Parathyroid adenoma (tissue), 2 donors: Measurements from ENCODE around the gene CD27.
"Not testable (repeated sequence)": the region's sequence is repeated elsewhere in the genome, so short reads cannot be mapped to it uniquely, and the experiment has no call there.

Experiments used
- H2AFZ ChIP-seq: fragments of 300-600 bp; sonication (generic); one replicate; pipeline ENCODE4 v1.7.0; 2017; ENCODE audit warnings: antibody characterized with exemption, mild to moderate bottlenecking
- H3K27ac ChIP-seq: fragments of 300-600 bp; sonication (generic); one replicate; pipeline ENCODE4 v1.7.0; 2017
- H3K27me3 ChIP-seq: fragments of 300-600 bp; sonication (generic); one replicate; pipeline ENCODE4 v1.7.0; 2017; ENCODE audit warnings: low read length; ENCODE audit not compliant: control insufficient read depth, insufficient read depth
- H3K36me3 ChIP-seq: fragments of 300-600 bp; sonication (generic); one replicate; pipeline ENCODE4 v1.7.0; 2017; ENCODE audit warnings: low read length; ENCODE audit not compliant: control insufficient read depth, insufficient read depth
- H3K4me1 ChIP-seq: fragments of 300-600 bp; sonication (generic); one replicate; pipeline ENCODE4 v1.7.0; 2017; ENCODE audit warnings: control low read depth
- H3K4me2 ChIP-seq: fragments of 300-600 bp; sonication (generic); one replicate; pipeline ENCODE4 v1.7.0; 2017; ENCODE audit warnings: low read length
- H3K4me3 ChIP-seq: fragments of 300-600 bp; sonication (generic); one replicate; pipeline ENCODE4 v1.7.0; 2017; ENCODE audit warnings: low read depth, low read length
- H3K79me2 ChIP-seq: fragments of 300-600 bp; sonication (generic); one replicate; pipeline ENCODE4 v1.7.0; 2017; ENCODE audit warnings: control low read depth
- H3K9ac ChIP-seq: fragments of 300-600 bp; sonication (generic); one replicate; pipeline ENCODE4 v1.7.0; 2017; ENCODE audit warnings: mild to moderate bottlenecking
- H3K9me3 ChIP-seq: fragments of 300-600 bp; sonication (generic); one replicate; pipeline ENCODE4 v1.7.0; 2017; ENCODE audit warnings: low read length; ENCODE audit not compliant: control insufficient read depth
- TF ChIP-seq, protein P1 (sequence below): fragments of 300-600 bp; sonication (generic); IDR thresholded peaks from one replicate; pipeline ENCODE4 v1.7.0; 2017; ENCODE audit warnings: antibody characterized with exemption, mild to moderate bottlenecking
- donor health status: primary hyperparathyroidism.

Gene CD27

DNA sequence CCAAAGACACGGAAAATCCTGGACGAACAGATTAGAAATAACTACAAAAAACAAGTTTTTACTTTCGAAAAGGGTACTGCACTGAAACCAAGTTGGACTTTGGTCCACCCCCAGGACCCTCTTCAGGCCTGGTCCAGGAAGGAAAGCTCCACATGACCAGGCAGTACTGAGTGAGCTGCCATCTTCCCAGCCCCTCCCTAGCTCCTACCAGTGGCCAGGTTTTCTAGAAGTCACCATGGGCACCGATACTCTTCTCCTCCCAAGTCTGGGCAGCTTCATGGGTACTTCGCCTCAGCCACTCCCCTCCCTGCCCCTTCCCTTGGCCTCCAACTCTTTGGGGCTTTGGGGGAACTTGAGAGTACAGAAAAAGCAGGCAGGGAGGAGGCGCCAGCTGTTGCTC is 19.1 kb downstream of the CD27 start:
- Histone ChIP-seq H3K27me3 (no peaks in the 10 kb centered on the region), H2AFZ (no peak overlapping the region), H3K9me3 (no peaks in the 10 kb centered on the region), H3K9ac (no peak overlapping the region), H3K4me3 (no peak overlapping the region), H3K27ac (no peak overlapping the region), H3K79me2 (no peaks in the 10 kb centered on the region), H3K4me1 (no peaks in the 10 kb centered on the region), H3K4me2 (no peak overlapping the region), H3K36me3 (no peaks in the 10 kb centered on the region)
- TF ChIP-seq, protein P1, sequence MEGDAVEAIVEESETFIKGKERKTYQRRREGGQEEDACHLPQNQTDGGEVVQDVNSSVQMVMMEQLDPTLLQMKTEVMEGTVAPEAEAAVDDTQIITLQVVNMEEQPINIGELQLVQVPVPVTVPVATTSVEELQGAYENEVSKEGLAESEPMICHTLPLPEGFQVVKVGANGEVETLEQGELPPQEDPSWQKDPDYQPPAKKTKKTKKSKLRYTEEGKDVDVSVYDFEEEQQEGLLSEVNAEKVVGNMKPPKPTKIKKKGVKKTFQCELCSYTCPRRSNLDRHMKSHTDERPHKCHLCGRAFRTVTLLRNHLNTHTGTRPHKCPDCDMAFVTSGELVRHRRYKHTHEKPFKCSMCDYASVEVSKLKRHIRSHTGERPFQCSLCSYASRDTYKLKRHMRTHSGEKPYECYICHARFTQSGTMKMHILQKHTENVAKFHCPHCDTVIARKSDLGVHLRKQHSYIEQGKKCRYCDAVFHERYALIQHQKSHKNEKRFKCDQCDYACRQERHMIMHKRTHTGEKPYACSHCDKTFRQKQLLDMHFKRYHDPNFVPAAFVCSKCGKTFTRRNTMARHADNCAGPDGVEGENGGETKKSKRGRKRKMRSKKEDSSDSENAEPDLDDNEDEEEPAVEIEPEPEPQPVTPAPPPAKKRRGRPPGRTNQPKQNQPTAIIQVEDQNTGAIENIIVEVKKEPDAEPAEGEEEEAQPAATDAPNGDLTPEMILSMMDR, result no peak

DNA sequence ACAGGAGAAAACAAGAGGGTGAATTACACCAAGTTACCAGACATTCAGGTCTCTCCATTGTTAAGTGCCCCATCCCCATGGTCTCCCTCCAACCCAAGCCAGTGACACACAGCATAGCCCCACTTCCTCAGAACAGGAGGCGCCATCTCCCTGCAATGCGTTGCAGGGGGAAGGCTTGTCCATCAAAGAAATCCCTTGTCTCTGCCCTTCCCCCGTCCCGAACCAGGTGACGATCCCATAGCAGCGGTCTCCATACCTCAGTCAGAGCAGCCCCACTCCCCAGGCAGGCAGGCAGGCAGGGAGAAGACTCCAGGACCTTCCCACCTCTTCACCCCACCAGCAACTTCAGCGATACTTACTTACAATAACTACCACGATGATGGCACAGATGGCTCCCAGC is 19.8 kb downstream of the CD27 start:
- no peaks in the 10 kb centered on the region for H3K9me3 ChIP-seq
- H3K27ac ChIP-seq, result no peak overlapping the region
- TF ChIP-seq, protein P1, result no peak
- no peaks in the 10 kb centered on the region for H3K79me2 ChIP-seq
- H3K4me3 ChIP-seq, result no peak overlapping the region
- H3K4me1 ChIP-seq, result peaks cover 6% of the 10 kb centered on the region
- H3K27me3 ChIP-seq, result no peaks in the 10 kb centered on the region
- no peak overlapping the region for H2AFZ ChIP-seq
- H3K9ac ChIP-seq, result no peak overlapping the region
- no peaks in the 10 kb centered on the region for H3K36me3 ChIP-seq
- no peak overlapping the region for H3K4me2 ChIP-seq

DNA sequence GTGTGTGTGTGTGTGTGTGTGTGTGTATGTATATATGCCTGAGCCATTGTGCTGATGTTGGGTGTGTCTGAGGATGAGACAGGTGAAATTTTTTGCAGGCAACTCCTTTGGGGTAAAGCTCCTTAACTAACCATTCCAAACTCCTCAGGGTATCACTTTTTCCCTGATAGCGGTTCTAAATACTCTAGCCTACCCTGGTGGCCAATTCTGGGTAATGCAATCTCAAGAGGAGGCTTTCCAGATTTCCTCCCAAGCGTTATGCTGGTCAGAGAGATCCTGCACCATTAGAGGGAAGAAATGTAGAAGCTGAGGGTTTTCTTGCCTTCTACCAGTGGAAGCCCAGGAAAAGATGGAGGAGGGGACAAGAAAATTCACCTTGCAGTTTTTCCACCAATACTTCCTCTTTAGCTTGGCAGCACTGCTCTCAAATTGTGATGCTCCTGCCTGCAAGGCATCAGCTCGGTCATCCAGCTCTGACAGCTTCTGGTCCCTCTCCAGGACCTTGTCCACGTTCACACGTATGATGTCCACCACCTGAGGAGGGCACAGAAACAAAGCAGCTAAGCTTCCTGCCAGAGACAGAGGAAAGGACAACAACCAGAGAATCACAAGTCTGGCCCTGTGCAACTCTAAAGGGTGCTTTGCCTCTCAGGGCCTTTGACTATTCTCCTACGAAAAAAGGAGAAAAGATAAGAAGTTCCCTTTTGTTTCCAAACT is 20.9 kb downstream of the CD27 start:
- no peak overlapping the region for H3K27ac ChIP-seq
- TF ChIP-seq, protein P1, result peak; percentile 95
- no peak overlapping the region for H3K4me2 ChIP-seq

DNA sequence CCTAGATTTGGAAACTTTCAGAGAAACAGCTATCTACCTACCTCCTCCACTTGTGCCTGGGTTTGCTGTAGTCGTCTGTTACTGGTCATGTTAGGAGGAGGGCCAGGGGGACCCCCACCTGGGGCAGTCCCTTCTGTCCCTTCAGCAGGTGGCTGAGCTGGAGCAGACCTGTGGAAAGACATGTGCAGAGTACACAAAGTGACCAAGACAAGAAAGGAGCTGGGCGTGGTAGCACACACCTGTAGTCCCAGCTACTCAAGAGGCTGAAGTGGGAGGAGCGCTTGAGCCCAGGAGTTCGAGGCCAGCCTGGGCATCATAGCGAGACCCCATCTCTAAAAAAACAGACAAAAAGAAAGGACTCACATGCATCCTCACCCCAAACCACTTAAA is 21.4 kb downstream of the CD27 start:
- no peaks in the 10 kb centered on the region for H3K27me3 ChIP-seq
- peaks cover 12% of the 10 kb centered on the region for H3K4me1 ChIP-seq
- H3K9ac ChIP-seq, result no peak overlapping the region
- H3K4me3 ChIP-seq, result no peak overlapping the region
- no peak overlapping the region for H3K27ac ChIP-seq
- no peaks in the 10 kb centered on the region for H3K9me3 ChIP-seq
- H3K79me2 ChIP-seq, result no peaks in the 10 kb centered on the region
- H3K4me2 ChIP-seq, result no peak overlapping the region
- H2AFZ ChIP-seq, result no peak overlapping the region
- H3K36me3 ChIP-seq, result no peaks in the 10 kb centered on the region
- TF ChIP-seq, protein P1, result no peak

More for the DNA sequence above, 20.9 kb downstream of the CD27 start:
- no peaks in the 10 kb centered on the region for H3K9me3 ChIP-seq
- no peak overlapping the region for H3K4me3 ChIP-seq
- no peak overlapping the region for H2AFZ ChIP-seq
- no peaks in the 10 kb centered on the region for H3K79me2 ChIP-seq
- no peaks in the 10 kb centered on the region for H3K27me3 ChIP-seq
- peaks cover 10% of the 10 kb centered on the region for H3K4me1 ChIP-seq
- no peak overlapping the region for H3K9ac ChIP-seq
- no peaks in the 10 kb centered on the region for H3K36me3 ChIP-seq

DNA sequence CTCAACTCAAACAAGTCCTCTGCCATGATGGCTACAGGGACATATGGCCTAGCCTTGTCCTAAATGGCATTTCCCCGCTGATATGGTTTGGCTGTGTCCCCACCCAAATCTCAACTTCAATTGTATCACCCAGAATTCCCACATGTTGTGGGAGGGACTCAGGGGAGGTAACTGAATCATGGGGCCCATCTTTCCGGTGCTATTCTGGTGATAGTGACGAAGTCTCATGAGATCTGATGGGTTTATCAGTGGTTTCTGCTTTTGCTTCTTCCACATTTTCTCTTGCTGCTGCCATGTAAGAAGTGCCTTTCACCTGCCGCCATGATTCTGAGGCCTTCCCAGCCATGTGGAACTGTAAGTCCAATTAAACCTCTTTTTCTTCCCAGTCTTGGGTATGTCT is 22.0 kb downstream of the CD27 start:
- not testable (repeated sequence) for H3K9ac ChIP-seq, H3K4me2 ChIP-seq, H3K36me3 ChIP-seq, H3K9me3 ChIP-seq, H3K4me3 ChIP-seq, H3K27me3 ChIP-seq, H3K79me2 ChIP-seq, H2AFZ ChIP-seq, H3K27ac ChIP-seq
- H3K4me1 ChIP-seq, result peaks cover 13% of the 10 kb centered on the region

DNA sequence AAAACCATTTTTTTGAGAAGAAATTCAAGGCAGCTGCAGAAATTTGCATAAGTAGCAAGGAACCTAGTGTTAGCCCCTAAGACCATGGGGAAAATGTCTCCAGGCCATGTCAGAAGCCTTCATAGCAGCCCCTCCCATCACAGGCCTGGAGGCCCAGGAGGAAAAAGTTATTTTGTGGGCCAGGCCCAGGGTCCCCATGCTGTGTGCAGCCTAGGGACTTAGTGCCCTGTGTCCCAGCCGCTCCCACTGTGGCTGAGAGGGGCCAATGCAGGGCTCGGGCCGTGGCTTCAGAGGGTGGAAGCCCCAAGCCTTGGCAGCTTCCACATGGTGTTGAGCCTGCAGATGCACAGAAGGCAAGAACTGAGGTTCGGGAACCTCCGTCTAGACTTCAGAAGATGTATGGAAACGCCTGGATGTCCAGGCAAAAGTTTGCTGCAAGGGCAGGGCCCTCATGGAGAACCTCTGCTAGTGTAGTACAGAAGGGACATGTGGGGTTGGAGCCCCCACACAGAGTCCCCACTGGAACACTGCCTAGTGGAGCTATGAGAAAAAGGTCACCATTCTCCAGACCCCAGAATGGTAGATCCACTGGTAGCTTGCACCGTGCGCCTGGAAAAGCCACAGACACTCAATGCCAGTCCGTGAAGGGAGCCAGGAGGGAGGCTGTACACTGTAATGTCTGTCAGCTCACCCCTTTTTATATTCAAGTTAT is 23.0 kb downstream of the CD27 start:
- not testable (repeated sequence) for H3K4me2 ChIP-seq, H3K9ac ChIP-seq, H2AFZ ChIP-seq, H3K36me3 ChIP-seq, H3K27ac ChIP-seq, H3K4me3 ChIP-seq, H3K9me3 ChIP-seq, H3K79me2 ChIP-seq, H3K27me3 ChIP-seq
- peaks cover 13% of the 10 kb centered on the region for H3K4me1 ChIP-seq
